ENCODE measurements around the gene FOSB.

The FOSB gene

DNA sequence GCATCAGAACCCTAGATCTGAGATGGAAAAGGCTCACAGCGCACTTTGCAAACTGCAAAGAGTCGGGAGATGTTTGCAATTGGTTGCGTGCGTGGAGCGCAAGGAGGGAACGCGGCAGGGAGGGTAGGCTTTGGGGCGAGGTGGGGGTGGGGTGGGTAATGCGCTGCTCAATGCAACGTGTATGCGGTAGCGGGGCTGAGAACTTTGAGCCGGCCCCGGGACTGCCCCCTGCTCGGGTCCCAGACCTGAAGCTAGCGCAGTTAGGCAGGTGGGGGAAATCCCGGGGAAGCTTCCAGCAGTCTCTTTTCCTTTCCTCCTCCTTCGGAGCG is 971 bp downstream of the FOSB start:
- DNase-seq (ENCODE audit: low spot score) = no peak

DNA sequence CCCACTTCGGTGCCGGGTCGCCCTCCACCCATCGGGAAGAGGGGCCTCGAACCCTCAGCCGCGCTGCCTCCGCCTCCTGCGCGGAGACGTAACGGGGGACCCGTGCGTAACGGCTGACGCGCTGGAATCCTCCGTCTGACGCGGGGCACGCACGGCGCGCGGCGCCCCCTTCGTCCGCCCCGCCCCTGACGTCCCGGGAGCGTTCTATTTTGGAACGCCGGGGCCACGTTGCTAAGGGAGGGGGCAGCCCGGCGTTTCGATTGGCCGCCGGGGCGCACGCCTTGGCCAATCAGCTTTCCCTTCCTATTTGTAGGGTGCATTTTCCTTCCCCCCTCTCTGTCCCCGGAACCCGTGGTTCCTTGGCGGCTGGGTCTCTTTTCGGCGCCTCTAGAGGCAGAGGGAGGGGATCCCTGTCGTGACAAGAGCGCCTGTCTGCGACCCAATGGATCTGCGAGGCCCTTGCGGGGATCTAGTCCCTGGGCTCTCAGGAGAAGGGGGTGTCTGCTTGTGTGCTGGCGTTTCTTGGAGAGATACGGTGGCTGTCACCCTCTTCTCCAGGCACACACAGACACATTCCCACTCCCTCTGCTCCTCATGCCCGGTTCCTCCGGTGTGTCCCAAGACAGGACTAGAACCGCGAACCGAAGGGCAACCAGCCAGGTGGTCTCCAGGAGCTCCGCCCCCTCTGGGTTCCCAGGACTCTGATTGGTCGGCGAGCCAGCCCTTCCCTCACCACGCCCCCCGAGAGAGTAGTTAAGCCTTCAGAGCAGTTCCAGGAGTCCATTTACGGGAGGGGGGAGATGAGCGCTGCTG is 1.5 kb downstream of the FOSB start:
- peak; percentile 91 for DNase-seq (ENCODE audit: low spot score)

DNA sequence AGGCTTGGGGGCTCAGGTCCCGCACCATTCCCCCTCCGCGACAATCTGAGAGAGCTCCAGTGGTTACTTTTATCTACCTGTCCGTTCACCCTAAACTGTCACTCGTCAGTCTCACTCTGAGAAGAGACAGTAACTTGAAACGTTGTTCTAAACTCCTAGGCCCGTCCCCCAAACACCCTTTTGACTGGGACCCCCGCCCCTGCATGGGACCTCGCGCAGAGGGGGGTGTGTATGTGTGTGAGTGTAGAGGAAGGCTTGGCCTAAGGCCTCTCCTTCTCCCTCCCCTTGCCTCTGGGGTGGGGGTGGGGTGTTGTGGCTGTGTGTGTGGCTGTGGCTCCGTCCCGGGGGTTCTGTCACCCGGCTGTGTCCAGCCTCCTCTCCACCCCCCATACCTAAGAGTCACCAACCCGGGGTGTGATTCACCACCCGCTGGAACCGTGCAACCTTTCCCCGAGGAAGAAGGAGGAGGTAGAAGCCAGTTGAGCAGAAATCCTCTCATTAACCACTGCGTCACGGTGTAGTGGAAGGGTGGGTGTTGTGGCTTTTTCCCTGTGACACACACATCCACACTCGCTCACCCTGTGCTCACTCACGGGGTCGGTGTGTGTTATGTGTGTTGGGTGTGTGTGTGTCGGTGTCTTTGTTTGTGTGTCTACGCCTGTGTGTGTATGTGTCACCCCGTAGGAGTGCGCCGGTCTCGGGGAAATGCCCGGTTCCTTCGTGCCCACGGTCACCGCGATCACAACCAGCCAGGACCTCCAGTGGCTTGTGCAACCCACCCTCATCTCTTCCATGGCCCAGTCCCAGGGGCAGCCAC is 2.4 kb downstream of the FOSB start:
- no peak for DNase-seq (ENCODE audit: low spot score)

DNA sequence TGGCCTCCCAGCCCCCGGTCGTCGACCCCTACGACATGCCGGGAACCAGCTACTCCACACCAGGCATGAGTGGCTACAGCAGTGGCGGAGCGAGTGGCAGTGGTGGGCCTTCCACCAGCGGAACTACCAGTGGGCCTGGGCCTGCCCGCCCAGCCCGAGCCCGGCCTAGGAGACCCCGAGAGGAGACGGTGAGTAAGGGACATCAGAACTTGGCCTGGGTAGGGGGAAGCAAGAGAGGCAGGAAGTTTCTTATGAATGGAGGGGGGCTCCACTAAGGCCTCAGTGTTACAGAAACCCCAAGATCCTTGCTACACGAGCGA is 2.9 kb downstream of the FOSB start:
- no peak for DNase-seq (ENCODE audit: low spot score)

DNA sequence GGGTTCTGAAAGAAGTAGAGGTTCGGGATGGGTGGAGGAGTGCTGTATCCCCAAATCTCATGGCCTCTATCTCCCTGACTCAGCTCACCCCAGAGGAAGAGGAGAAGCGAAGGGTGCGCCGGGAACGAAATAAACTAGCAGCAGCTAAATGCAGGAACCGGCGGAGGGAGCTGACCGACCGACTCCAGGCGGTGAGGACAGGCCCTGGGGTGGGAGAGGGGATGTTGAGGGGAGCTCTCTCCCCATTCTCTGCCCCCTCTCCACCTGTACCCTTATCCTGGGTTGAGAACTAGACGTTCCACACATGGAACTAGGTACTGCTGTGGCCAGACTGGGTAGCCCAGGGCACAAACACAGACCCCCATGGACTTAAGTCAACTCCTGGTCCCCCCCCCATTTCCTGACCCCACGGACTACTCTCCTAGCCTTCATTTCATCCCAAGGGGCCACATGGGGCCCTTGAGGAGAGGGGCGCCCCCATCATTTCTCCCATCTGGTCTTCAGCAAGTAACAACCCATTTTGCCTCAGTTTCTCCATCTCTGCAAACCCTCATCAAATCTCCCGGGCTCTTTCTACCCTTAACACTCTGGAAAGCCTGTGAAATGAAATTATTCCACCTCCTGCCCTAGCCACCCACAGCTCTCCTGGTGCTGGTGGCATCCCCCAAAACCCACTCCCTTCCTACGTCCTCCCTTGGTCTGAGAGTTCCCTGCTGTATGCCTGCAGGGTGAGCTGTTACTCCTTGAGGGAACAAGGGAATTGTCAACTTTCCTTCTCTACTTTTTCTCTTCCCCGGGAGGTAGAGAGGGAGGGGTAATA is 3.5 kb downstream of the FOSB start:
- DNase-seq (ENCODE audit: low spot score) = no peak

DNA sequence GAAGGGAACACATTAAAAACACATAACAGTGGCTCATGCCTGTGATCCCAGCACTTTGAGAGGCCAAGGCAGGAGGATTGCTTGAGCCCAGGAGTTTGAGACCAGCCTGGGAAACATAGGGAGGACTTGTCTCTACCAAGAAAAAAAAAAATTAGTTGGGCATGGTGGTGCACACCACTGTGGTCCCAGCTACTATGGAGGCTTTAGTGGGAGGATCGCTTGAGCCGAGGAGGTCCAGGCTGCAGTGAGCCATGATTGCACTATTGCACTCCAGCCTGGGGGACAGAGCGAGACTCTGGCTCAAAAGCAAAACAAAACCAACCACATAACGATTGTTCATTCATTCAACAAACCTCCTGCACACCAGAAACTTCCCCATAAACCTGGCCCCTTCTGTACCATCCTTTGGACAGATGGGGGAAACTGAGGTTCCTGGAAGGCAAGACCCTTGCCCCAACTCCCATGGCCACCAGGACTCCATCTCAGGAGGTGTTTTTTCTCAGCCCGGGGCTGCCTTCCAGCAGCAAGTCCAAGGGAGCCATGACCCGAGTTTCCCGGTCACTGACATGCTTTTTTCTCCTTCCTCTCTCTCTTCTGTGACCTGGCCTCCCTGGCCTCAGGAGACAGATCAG is 4.3 kb downstream of the FOSB start:
- DNase-seq (ENCODE audit: low spot score) = no peak

DNA sequence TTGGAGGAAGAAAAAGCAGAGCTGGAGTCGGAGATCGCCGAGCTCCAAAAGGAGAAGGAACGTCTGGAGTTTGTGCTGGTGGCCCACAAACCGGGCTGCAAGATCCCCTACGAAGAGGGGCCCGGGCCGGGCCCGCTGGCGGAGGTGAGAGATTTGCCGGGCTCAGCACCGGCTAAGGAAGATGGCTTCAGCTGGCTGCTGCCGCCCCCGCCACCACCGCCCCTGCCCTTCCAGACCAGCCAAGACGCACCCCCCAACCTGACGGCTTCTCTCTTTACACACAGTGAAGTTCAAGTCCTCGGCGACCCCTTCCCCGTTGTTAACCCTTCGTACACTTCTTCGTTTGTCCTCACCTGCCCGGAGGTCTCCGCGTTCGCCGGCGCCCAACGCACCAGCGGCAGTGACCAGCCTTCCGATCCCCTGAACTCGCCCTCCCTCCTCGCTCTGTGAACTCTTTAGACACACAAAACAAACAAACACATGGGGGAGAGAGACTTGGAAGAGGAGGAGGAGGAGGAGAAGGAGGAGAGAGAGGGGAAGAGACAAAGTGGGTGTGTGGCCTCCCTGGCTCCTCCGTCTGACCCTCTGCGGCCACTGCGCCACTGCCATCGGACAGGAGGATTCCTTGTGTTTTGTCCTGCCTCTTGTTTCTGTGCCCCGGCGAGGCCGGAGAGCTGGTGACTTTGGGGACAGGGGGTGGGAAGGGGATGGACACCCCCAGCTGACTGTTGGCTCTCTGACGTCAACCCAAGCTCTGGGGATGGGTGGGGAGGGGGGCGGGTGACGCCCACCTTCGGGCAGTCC is 5.0 kb downstream of the FOSB start:
- no peak for DNase-seq (ENCODE audit: low spot score)

DNA sequence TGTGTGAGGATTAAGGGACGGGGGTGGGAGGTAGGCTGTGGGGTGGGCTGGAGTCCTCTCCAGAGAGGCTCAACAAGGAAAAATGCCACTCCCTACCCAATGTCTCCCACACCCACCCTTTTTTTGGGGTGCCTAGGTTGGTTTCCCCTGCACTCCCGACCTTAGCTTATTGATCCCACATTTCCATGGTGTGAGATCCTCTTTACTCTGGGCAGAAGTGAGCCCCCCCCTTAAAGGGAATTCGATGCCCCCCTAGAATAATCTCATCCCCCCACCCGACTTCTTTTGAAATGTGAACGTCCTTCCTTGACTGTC is 5.5 kb downstream of the FOSB start:
- DNase-seq (ENCODE audit: low spot score) = no peak

DNA sequence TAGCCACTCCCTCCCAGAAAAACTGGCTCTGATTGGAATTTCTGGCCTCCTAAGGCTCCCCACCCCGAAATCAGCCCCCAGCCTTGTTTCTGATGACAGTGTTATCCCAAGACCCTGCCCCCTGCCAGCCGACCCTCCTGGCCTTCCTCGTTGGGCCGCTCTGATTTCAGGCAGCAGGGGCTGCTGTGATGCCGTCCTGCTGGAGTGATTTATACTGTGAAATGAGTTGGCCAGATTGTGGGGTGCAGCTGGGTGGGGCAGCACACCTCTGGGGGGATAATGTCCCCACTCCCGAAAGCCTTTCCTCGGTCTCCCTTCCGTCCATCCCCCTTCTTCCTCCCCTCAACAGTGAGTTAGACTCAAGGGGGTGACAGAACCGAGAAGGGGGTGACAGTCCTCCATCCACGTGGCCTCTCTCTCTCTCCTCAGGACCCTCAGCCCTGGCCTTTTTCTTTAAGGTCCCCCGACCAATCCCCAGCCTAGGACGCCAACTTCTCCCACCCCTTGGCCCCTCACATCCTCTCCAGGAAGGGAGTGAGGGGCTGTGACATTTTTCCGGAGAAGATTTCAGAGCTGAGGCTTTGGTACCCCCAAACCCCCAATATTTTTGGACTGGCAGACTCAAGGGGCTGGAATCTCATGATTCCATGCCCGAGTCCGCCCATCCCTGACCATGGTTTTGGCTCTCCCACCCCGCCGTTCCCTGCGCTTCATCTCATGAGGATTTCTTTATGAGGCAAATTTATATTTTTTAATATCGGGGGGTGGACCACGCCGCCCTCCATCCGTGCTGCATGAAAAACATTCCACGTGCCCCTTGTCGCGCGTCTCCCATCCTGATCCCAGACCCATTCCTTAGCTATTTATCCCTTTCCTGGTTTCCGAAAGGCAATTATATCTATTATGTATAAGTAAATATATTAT is 6.1 kb downstream of the FOSB start:
- no peak for DNase-seq (ENCODE audit: low spot score)

DNA sequence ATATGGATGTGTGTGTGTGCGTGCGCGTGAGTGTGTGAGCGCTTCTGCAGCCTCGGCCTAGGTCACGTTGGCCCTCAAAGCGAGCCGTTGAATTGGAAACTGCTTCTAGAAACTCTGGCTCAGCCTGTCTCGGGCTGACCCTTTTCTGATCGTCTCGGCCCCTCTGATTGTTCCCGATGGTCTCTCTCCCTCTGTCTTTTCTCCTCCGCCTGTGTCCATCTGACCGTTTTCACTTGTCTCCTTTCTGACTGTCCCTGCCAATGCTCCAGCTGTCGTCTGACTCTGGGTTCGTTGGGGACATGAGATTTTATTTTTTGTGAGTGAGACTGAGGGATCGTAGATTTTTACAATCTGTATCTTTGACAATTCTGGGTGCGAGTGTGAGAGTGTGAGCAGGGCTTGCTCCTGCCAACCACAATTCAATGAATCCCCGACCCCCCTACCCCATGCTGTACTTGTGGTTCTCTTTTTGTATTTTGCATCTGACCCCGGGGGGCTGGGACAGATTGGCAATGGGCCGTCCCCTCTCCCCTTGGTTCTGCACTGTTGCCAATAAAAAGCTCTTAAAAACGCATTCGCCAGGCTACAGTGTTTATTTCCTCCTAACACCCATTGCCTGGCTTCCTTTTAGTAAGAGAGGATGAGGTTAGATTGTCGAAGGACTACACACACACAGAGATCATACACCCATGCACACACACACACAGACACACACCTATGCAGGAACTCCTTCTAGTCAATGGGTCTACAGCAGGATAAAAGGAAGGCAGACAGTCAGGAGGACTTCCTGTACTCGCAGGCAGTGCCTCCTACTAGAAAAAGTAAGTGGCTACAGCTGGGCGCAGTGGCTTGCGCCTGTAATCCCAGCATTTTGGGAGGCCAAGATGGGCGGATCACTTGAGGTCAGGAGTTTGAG is 7.1 kb downstream of the FOSB start:
- no peak for DNase-seq (ENCODE audit: low spot score)

DNA sequence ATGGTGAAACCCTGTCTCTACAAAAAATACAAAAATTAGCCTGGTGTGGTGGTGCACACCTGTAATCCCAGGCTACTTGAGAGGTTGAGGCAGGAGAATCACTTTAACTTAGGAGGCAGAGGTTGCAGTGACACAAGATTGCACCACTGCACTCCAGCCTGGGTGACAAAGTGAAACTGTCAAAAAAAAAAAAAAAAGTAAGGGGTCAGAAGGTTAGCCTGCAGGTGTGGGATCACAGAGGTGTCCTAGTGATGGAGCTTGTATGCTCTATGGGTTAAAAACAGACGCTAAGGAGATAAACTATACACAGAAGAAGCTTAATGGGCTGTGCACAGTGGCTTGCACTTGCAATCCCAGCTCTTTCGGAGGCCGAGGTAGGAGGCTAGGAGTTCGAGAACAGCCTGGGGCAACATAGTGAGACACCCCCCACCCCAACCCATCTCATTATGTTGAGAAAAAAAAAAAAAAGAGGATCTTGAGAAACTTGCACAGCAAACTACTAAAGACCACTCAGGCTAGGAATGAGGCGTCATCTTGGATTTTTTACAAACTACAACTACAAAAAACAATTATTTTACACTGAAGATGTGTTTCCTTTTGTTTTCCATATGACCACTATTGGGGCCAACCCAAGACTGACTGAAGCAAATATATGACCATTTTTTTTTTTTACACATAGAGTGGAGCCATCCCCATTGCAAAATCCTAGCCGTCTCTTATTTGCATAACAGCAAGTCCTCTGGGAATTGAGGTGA is 7.9 kb downstream of the FOSB start:
- DNase-seq (ENCODE audit: low spot score) = no peak

DNA sequence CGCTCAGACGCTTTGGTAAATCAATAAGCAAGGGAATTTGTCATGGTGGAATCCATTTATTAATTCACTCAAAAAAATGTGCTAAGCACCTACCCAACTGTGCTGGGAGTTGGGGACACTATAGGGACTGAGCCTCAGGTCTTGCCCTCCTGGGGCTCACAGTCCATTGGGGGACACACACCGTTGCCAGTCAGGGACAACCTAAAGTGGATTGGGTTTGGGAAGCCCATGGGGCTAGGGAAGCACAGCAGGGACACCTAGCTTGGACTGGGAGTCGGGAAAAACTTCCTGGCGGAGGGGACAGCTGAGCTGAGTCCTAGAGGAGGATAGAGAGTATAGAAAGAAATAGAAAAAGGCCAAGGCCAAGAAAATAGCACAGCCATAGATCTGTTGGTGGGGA is 8.5 kb downstream of the FOSB start:
- DNase-seq (ENCODE audit: low spot score) = no peak

DNA sequence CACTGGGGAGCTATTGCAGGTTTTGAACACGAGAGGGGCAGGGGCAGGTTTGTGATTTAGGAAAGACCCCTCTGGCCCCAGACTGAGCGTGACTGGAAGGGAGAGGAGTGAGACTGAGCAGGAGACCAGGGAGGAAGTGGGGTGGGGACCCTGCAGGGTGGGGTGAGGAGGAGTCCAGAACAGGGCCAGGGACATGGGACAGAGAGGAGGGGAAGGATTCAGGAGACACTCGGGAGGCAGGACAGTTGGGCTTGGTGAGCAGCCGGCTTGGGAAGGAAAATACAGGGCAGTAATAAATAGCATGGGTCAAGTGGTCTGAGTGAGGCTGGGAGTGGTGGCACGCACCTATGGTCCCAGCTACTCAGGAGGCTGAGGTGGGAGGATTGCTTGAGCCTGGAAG is 9.4 kb downstream of the FOSB start:
- DNase-seq (ENCODE audit: low spot score) = no peak

DNA sequence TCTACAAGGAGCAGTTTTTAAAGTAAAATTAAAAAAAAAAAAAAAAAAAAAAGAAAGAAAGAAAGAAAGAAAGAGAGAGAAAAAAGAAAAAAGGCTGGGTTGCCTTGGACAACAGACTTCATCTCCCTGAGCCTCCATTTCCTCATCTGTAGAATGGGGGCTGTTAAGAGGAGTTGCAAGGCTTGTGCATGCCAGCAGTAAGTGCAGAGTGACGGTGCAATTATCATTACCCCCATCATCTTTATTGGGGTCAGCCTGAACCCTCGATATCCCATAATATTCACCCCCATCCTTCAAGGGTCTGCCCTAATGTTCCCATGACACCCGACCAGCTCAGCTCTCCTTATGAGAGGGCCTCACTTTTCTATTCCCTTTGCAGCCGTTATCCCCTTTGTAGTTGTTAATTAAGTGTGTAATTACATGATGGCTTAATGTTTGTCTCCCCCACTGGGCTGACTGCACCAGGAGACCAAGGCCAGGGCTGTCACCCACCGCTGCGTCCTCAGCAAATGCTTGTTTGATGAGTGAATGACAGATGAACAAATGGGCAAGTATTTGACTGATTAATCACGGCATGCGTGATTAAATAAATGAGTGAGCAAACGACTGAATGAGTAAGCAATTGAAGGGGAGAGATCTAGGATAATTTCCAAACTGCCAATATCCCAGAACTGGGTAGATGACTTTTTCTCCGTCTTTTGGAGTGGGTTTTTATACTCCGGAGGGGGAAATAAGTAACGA is 10.1 kb downstream of the FOSB start:
- DNase-seq (ENCODE audit: low spot score) = no peak

DNA sequence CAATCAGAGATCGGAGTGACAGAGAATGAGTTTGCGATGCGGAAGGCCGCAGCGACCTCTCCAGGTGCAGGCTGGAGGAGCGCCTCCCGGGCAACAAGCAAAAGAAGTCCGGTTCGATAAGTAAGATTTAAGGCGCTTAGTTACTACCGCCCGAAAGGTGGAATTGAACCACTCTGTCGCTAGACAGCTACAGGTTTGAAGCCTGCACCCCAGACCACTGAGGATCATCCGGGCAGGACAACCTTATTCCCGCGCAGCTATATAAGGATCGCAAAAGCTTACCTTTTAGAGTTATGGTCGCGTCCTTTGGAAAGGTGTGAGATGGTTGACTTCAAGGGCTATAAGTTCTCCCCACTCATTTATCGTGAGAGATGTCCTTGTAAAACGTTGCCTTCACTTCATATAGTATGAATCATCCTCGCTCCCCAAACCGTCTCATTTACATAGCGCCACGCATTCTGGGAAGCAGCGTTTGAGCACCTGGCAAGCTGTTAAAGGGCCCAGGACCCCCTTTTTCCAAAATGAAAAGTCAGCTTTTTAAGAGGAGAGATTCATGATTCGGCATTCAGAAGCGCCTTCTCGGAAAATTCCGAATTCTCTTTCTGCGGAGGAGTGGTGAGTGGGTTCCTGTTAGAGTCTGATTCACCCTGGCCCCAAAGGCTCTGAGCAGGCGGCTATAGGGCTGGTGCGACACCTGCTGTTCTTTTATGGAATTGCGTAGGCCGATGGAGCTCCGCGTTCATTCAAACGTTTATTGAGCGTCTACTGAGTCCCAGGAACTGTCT is 10.8 kb downstream of the FOSB start:
- peak; percentile 92 for DNase-seq (ENCODE audit: low spot score)

DNA sequence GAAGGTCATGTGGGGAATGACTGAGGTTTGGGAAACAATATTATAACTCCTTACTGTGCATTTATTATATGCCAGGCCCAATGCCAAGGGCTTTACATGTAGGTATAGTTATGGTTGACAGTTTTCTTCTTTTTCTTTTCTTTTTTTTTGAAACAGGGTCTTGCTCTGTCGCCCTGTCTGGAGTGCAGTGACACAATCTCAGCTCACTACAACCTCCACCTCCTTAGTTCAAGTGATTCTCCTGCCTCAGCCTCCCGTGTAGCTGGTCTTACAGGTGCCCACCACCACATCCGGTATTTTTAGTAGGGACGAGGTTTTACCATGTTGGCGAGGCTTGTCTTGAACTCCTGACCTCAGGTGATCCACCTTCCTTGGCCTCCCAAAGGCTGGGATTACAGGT is 15.2 kb downstream of the FOSB start:
- DNase-seq (ENCODE audit: low spot score) = no peak

DNA sequence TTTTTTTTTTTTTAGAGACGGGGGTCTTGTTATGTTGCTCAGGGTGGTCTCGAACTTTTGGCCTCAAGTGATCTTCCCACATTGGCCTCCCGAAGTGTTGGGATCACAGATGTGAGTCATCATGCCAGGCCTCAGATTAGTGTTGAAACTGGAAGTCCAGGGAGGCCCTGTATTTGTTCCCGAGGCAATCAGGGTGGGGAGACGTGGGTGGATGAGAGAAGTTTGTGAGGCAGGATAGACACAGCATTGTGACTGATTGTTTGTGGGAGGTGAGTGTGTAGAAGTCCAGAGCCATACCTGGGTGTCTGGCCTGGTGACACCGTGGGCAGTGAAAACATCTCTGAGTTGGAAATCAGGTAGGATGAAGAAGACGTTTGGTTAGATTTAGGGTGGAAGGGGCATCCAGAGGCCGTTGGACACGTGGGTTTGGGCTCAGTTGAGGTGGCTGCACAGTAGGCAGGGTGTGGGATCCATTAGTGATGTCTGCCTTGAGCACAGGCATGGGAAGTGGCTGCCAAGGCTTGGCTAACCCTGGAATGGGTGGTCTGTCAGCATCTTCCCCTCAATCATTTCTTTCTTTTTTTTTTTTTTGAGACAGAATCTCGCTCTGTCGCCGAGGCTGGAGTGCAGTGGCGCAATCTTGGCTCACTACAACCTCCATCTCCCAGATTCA is 16.6 kb downstream of the FOSB start:
- no peak for DNase-seq (ENCODE audit: low spot score)
